Neural progenitor cell (in vitro differentiated cells): ENCODE results near the gene CNGA3. TPM values are rescaled to one million over a fixed set of nuclear protein-coding genes. Genes with fewer than 3 reads are reported as not detected.

Source experiments
- DNase-seq: peaks from one replicate; pipeline ENCODE4 v3.0.0-alpha.2; 2016; ENCODE audit warnings: low spot score
- H2AFZ ChIP-seq: fragments of 200-600 bp; sonication (generic); replicated peaks from 2 replicates; pipeline ENCODE4 v1.6.1; 2016; ENCODE audit warnings: antibody characterized with exemption
- H3F3A ChIP-seq: fragments of 200-600 bp; sonication (generic); 2 replicates; pipeline ENCODE4 v1.6.1; 2016; ENCODE audit warnings: antibody characterized with exemption, low read depth
- H3K27ac ChIP-seq: fragments of 200-600 bp; sonication (generic); 2 replicates; pipeline ENCODE4 v1.5.1; 2016; ENCODE audit warnings: mild to moderate bottlenecking
- H3K27me3 ChIP-seq: fragments of 200-600 bp; sonication (generic); 2 replicates; pipeline ENCODE4 v1.6.1; 2016; ENCODE audit warnings: mild to moderate bottlenecking, moderate library complexity
- H3K36me3 ChIP-seq: fragments of 200-600 bp; sonication (generic); 2 replicates; pipeline ENCODE4 v1.5.1; 2016
- H3K4me1 ChIP-seq: fragments of 200-600 bp; sonication (generic); 2 replicates; pipeline ENCODE4 v1.6.1; 2016; ENCODE audit warnings: mixed run types
- H3K4me2 ChIP-seq: fragments of 200-600 bp; sonication (generic); 2 replicates; pipeline ENCODE4 v1.6.1; 2016
- H3K4me3 ChIP-seq: fragments of 200-600 bp; sonication (generic); 2 replicates; pipeline ENCODE4 v1.5.1; 2016
- H3K79me2 ChIP-seq: fragments of 200-600 bp; sonication (generic); 2 replicates; pipeline ENCODE4 v1.6.1; 2016; ENCODE audit warnings: low read depth
- H3K9ac ChIP-seq: fragments of 200-600 bp; sonication (generic); 2 replicates; pipeline ENCODE4 v1.6.1; 2016
- H3K9me3 ChIP-seq: fragments of 200-600 bp; sonication (generic); 2 replicates; pipeline ENCODE4 v1.5.1; 2016; ENCODE audit warnings: low read depth
- H4K20me1 ChIP-seq: fragments of 200-600 bp; sonication (generic); 2 replicates; pipeline ENCODE4 v1.6.1; 2016; ENCODE audit warnings: low read depth
- H3K27ac Mint-ChIP-seq: 3 replicates; pipeline ENCODE4 v1.8.0; 2021; ENCODE audit warnings: mixed read lengths
- H3K27me3 Mint-ChIP-seq: 2 replicates; pipeline ENCODE4 v1.8.0; 2022; ENCODE audit warnings: low read depth, mild to moderate bottlenecking, inconsistent platforms, moderate library complexity, mixed read lengths; ENCODE audit not compliant: insufficient read depth
- H3K36me3 Mint-ChIP-seq: 3 replicates; pipeline ENCODE4 v1.8.0; 2021; ENCODE audit warnings: mixed read lengths
- H3K4me1 Mint-ChIP-seq: 3 replicates; pipeline ENCODE4 v1.8.0; 2021; ENCODE audit warnings: mixed read lengths
- H3K4me3 Mint-ChIP-seq: 3 replicates; pipeline ENCODE4 v1.8.0; 2021; ENCODE audit warnings: mild to moderate bottlenecking, moderate library complexity, mixed read lengths
- H3K9me3 Mint-ChIP-seq: 3 replicates; pipeline ENCODE4 v1.8.0; 2020; ENCODE audit warnings: mixed read lengths
- CTCF ChIP-seq: fragments of 200-600 bp; sonication (generic); IDR thresholded peaks from 2 replicates; pipeline ENCODE4 v1.5.1; 2017; ENCODE audit warnings: antibody characterized with exemption, mild to moderate bottlenecking
- EZH2 ChIP-seq: fragments of 200-600 bp; sonication (generic); IDR thresholded peaks from 2 replicates; pipeline ENCODE4 v1.6.1; 2017; ENCODE audit warnings: antibody characterized with exemption, mild to moderate bottlenecking, moderate library complexity
- EZH2phosphoT487 ChIP-seq: fragments of 200-600 bp; sonication (generic); IDR thresholded peaks from 2 replicates; pipeline ENCODE4 v1.6.1; 2017; ENCODE audit warnings: antibody characterized with exemption
- total RNA-seq: library from RNA; depleted of rRNA; stranded (reverse); fragments of >200 nt; gene quantifications from 2 replicates; pipeline ENCODE4 v1.2.3, GENCODE V29; 2015; ENCODE audit warnings: low replicate concordance

Gene CNGA3
- total RNA-seq, 1 donor from 2014 or later = not detected

- Histone ChIP-seq H2AFZ (peak within 1 kb of the TSS; percentile 97), H3K9ac (peak within 1 kb of the TSS; percentile 48), H3K4me2 (peak within 1 kb of the TSS; percentile 98), H3K27me3 (no peaks in the 10 kb centered on the region), H4K20me1 (peaks cover 34% of the 10 kb centered on the region), H3K4me3 (peak within 1 kb of the TSS; percentile 91), H3K9me3 (no peaks in the 10 kb centered on the region), H3K79me2 (peaks cover 45% of the 10 kb centered on the region), H3K27ac (no peak within 1 kb of the TSS), H3F3A (peaks cover 4% of the 10 kb centered on the region), H3K4me1 (peaks cover 21% of the 10 kb centered on the region), H3K36me3 (no peaks in the 10 kb centered on the region)
- peaks cover 34% of the 10 kb centered on the region for H3K4me1 Mint-ChIP-seq
- TF ChIP-seq EZH2phosphoT487 = no peak
- peak; percentile 30 for TF ChIP-seq CTCF
- no peak for TF ChIP-seq EZH2
- no peaks in the 10 kb centered on the region for H3K9me3 Mint-ChIP-seq
- H3K36me3 Mint-ChIP-seq = no peaks in the 10 kb centered on the region
- H3K27me3 Mint-ChIP-seq = no peaks in the 10 kb centered on the region
- peak; percentile 94 for DNase-seq
- peak within 1 kb of the TSS; percentile 64 for H3K27ac Mint-ChIP-seq
- peak within 1 kb of the TSS; percentile 97 for H3K4me3 Mint-ChIP-seq
Observed at GRCh38 chr2:98444436-98445176, 98.3 kb downstream of the CNGA3 start, which contains the start of gene INPP4A. INPP4A (plus strand) TSS chr2:98444858; CDS start chr2:98520049, 75,191 bp downstream.

- Mint-ChIP-seq H3K9me3 (no peaks in the 10 kb centered on the region), H3K4me1 (peaks cover 34% of the 10 kb centered on the region), H3K27me3 (no peaks in the 10 kb centered on the region), H3K36me3 (no peaks in the 10 kb centered on the region), H3K4me3 (peak overlapping the region; percentile 97), H3K27ac (peak overlapping the region; percentile 64)
- no peak overlapping the region for H3K27ac ChIP-seq
- H2AFZ ChIP-seq = peak overlapping the region; percentile 53
- no peaks in the 10 kb centered on the region for H3K36me3 ChIP-seq
- TF ChIP-seq EZH2phosphoT487 (no peak), CTCF (no peak), EZH2 (no peak)
- H3K4me2 ChIP-seq = peak overlapping the region; percentile 98
- H3K9me3 ChIP-seq = no peaks in the 10 kb centered on the region
- peaks cover 39% of the 10 kb centered on the region for H4K20me1 ChIP-seq
- peak overlapping the region; percentile 91 for H3K4me3 ChIP-seq
- no peaks in the 10 kb centered on the region for H3K27me3 ChIP-seq
- H3F3A ChIP-seq = peaks cover 4% of the 10 kb centered on the region
- no peak for DNase-seq
- peaks cover 52% of the 10 kb centered on the region for H3K79me2 ChIP-seq
- peaks cover 21% of the 10 kb centered on the region for H3K4me1 ChIP-seq
- peak overlapping the region; percentile 48 for H3K9ac ChIP-seq
Observed at GRCh38 chr2:98445177-98445682, 99.0 kb downstream of the CNGA3 start.

- Histone ChIP-seq H3K4me3 (peak overlapping the region; percentile 91), H3K4me1 (peaks cover 21% of the 10 kb centered on the region), H3K36me3 (no peaks in the 10 kb centered on the region), H3F3A (peaks cover 4% of the 10 kb centered on the region), H2AFZ (peak overlapping the region; percentile 53), H3K27ac (no peak overlapping the region), H4K20me1 (peaks cover 46% of the 10 kb centered on the region), H3K9ac (peak overlapping the region; percentile 48), H3K4me2 (peak overlapping the region; percentile 98), H3K79me2 (peaks cover 59% of the 10 kb centered on the region), H3K9me3 (no peaks in the 10 kb centered on the region), H3K27me3 (no peaks in the 10 kb centered on the region)
- H3K9me3 Mint-ChIP-seq = no peaks in the 10 kb centered on the region
- TF ChIP-seq EZH2 (no peak), EZH2phosphoT487 (no peak)
- no peaks in the 10 kb centered on the region for H3K27me3 Mint-ChIP-seq
- H3K4me3 Mint-ChIP-seq = peak overlapping the region; percentile 97
- peaks cover 34% of the 10 kb centered on the region for H3K4me1 Mint-ChIP-seq
- H3K27ac Mint-ChIP-seq = peak overlapping the region; percentile 64
- H3K36me3 Mint-ChIP-seq = no peaks in the 10 kb centered on the region
- DNase-seq = no peak
Observed at GRCh38 chr2:98445683-98446581, 99.7 kb downstream of the CNGA3 start.
